Neural progenitor cell (in vitro differentiated cells): Measurements from ENCODE around the gene CALN1. TPM values are rescaled to one million over a fixed set of nuclear protein-coding genes. Genes with fewer than 3 reads are reported as not detected.

Experiments used
- DNase-seq: peaks from one replicate; pipeline ENCODE4 v3.0.0-alpha.2; 2016; ENCODE audit warnings: low spot score
- H2AFZ ChIP-seq: fragments of 200-600 bp; sonication (generic); replicated peaks from 2 replicates; pipeline ENCODE4 v1.6.1; 2016; ENCODE audit warnings: antibody characterized with exemption
- H3F3A ChIP-seq: fragments of 200-600 bp; sonication (generic); 2 replicates; pipeline ENCODE4 v1.6.1; 2016; ENCODE audit warnings: antibody characterized with exemption, low read depth
- H3K27ac ChIP-seq: fragments of 200-600 bp; sonication (generic); 2 replicates; pipeline ENCODE4 v1.5.1; 2016; ENCODE audit warnings: mild to moderate bottlenecking
- H3K27me3 ChIP-seq: fragments of 200-600 bp; sonication (generic); 2 replicates; pipeline ENCODE4 v1.6.1; 2016; ENCODE audit warnings: mild to moderate bottlenecking, moderate library complexity
- H3K36me3 ChIP-seq: fragments of 200-600 bp; sonication (generic); 2 replicates; pipeline ENCODE4 v1.5.1; 2016
- H3K4me1 ChIP-seq: fragments of 200-600 bp; sonication (generic); 2 replicates; pipeline ENCODE4 v1.6.1; 2016; ENCODE audit warnings: mixed run types
- H3K4me2 ChIP-seq: fragments of 200-600 bp; sonication (generic); 2 replicates; pipeline ENCODE4 v1.6.1; 2016
- H3K4me3 ChIP-seq: fragments of 200-600 bp; sonication (generic); 2 replicates; pipeline ENCODE4 v1.5.1; 2016
- H3K79me2 ChIP-seq: fragments of 200-600 bp; sonication (generic); 2 replicates; pipeline ENCODE4 v1.6.1; 2016; ENCODE audit warnings: low read depth
- H3K9ac ChIP-seq: fragments of 200-600 bp; sonication (generic); 2 replicates; pipeline ENCODE4 v1.6.1; 2016
- H3K9me3 ChIP-seq: fragments of 200-600 bp; sonication (generic); 2 replicates; pipeline ENCODE4 v1.5.1; 2016; ENCODE audit warnings: low read depth
- H4K20me1 ChIP-seq: fragments of 200-600 bp; sonication (generic); 2 replicates; pipeline ENCODE4 v1.6.1; 2016; ENCODE audit warnings: low read depth
- H3K27ac Mint-ChIP-seq: 3 replicates; pipeline ENCODE4 v1.8.0; 2021; ENCODE audit warnings: mixed read lengths
- H3K27me3 Mint-ChIP-seq: 2 replicates; pipeline ENCODE4 v1.8.0; 2022; ENCODE audit warnings: low read depth, mild to moderate bottlenecking, inconsistent platforms, moderate library complexity, mixed read lengths; ENCODE audit not compliant: insufficient read depth
- H3K36me3 Mint-ChIP-seq: 3 replicates; pipeline ENCODE4 v1.8.0; 2021; ENCODE audit warnings: mixed read lengths
- H3K4me1 Mint-ChIP-seq: 3 replicates; pipeline ENCODE4 v1.8.0; 2021; ENCODE audit warnings: mixed read lengths
- H3K4me3 Mint-ChIP-seq: 3 replicates; pipeline ENCODE4 v1.8.0; 2021; ENCODE audit warnings: mild to moderate bottlenecking, moderate library complexity, mixed read lengths
- H3K9me3 Mint-ChIP-seq: 3 replicates; pipeline ENCODE4 v1.8.0; 2020; ENCODE audit warnings: mixed read lengths
- EZH2 ChIP-seq: fragments of 200-600 bp; sonication (generic); IDR thresholded peaks from 2 replicates; pipeline ENCODE4 v1.6.1; 2017; ENCODE audit warnings: antibody characterized with exemption, mild to moderate bottlenecking, moderate library complexity
- EZH2phosphoT487 ChIP-seq: fragments of 200-600 bp; sonication (generic); IDR thresholded peaks from 2 replicates; pipeline ENCODE4 v1.6.1; 2017; ENCODE audit warnings: antibody characterized with exemption
- total RNA-seq: library from RNA; depleted of rRNA; stranded (reverse); fragments of >200 nt; gene quantifications from 2 replicates; pipeline ENCODE4 v1.2.3, GENCODE V29; 2015; ENCODE audit warnings: low replicate concordance
- TF ChIP-seq, protein P1 (sequence below): fragments of 200-600 bp; sonication (generic); IDR thresholded peaks from 2 replicates; pipeline ENCODE4 v1.5.1; 2017; ENCODE audit warnings: antibody characterized with exemption, mild to moderate bottlenecking

Gene CALN1
- total RNA-seq, 1 donor from 2014 or later = 3.1 TPM

DNA sequence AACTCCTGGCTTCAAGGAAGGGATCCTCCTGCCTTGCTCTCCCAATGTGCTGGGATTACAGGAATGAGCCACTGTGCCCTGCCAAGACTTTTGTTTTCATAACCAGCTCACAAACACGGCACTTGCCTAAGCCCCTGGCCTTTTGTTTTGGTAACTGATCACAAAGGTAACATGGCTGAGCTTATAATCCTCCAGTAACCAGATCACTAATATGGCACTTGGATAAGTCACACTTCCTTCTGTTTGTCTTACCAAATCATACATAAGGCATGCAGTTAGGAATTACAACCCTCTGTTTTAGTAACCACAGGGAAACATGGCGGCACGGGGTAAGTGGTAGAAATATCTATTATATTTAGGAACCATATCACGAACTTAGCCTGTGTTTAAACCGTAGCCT is 577.1 kb downstream of the CALN1 start:
- no peaks in the 10 kb centered on the region for H3K36me3 Mint-ChIP-seq
- no peak for TF ChIP-seq EZH2phosphoT487
- TF ChIP-seq EZH2 = no peak
- TF ChIP-seq, protein P1, sequence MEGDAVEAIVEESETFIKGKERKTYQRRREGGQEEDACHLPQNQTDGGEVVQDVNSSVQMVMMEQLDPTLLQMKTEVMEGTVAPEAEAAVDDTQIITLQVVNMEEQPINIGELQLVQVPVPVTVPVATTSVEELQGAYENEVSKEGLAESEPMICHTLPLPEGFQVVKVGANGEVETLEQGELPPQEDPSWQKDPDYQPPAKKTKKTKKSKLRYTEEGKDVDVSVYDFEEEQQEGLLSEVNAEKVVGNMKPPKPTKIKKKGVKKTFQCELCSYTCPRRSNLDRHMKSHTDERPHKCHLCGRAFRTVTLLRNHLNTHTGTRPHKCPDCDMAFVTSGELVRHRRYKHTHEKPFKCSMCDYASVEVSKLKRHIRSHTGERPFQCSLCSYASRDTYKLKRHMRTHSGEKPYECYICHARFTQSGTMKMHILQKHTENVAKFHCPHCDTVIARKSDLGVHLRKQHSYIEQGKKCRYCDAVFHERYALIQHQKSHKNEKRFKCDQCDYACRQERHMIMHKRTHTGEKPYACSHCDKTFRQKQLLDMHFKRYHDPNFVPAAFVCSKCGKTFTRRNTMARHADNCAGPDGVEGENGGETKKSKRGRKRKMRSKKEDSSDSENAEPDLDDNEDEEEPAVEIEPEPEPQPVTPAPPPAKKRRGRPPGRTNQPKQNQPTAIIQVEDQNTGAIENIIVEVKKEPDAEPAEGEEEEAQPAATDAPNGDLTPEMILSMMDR = no peak
- H3K36me3 ChIP-seq = no peaks in the 10 kb centered on the region
- H3K4me1 Mint-ChIP-seq = no peaks in the 10 kb centered on the region
- H3K4me3 ChIP-seq = no peak overlapping the region
- no peaks in the 10 kb centered on the region for H3F3A ChIP-seq
- no peak overlapping the region for H3K9ac ChIP-seq
- H3K79me2 ChIP-seq = no peaks in the 10 kb centered on the region
- H3K9me3 Mint-ChIP-seq = no peaks in the 10 kb centered on the region
- no peaks in the 10 kb centered on the region for H3K27me3 ChIP-seq
- no peak overlapping the region for H3K4me2 ChIP-seq
- no peaks in the 10 kb centered on the region for H3K9me3 ChIP-seq
- H3K27me3 Mint-ChIP-seq = peaks cover 4% of the 10 kb centered on the region
- no peaks in the 10 kb centered on the region for H4K20me1 ChIP-seq
- peak; percentile 19 for DNase-seq
- no peaks in the 10 kb centered on the region for H3K4me1 ChIP-seq
- H2AFZ ChIP-seq = no peak overlapping the region
- no peak overlapping the region for H3K27ac ChIP-seq
- no peak overlapping the region for H3K4me3 Mint-ChIP-seq
- no peak overlapping the region for H3K27ac Mint-ChIP-seq

GRCh38 chr7:71829515-71829914 is 582.6 kb downstream of the CALN1 start:
- Histone ChIP-seq H3K9me3 (no peaks in the 10 kb centered on the region), H4K20me1 (no peaks in the 10 kb centered on the region), H3K27me3 (no peaks in the 10 kb centered on the region), H3K36me3 (no peaks in the 10 kb centered on the region), H3K4me1 (no peaks in the 10 kb centered on the region), H3K4me3 (no peak overlapping the region), H3K4me2 (no peak overlapping the region), H3K27ac (no peak overlapping the region), H3K79me2 (no peaks in the 10 kb centered on the region), H3K9ac (no peak overlapping the region), H3F3A (no peaks in the 10 kb centered on the region), H2AFZ (no peak overlapping the region)
- H3K4me1 Mint-ChIP-seq = peaks cover 4% of the 10 kb centered on the region
- TF ChIP-seq EZH2phosphoT487 (no peak), EZH2 (no peak)
- TF ChIP-seq, protein P1 = no peak
- no peak overlapping the region for H3K4me3 Mint-ChIP-seq
- H3K27me3 Mint-ChIP-seq = peaks cover 8% of the 10 kb centered on the region
- H3K36me3 Mint-ChIP-seq = no peaks in the 10 kb centered on the region
- DNase-seq = no peak
- peaks cover 1% of the 10 kb centered on the region for H3K9me3 Mint-ChIP-seq
- peak overlapping the region; percentile 30 for H3K27ac Mint-ChIP-seq

DNA sequence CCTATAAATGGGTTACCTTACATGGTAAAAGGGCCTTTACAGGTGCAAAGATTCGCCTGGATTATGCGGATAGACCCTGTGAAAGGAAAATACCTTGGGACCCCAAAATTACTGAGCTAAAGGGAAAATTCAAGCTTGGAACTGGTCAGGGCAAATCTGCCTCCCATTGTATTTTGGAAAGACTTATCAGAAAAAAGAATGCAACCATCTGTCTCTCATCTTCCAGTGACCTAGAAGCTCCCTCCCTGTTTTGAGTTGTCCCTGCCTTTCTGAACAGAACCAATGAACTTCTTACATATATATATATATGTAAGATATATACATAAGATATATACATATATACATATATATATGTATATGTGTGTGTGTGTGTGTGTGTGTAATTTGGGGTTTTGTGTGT is 583.8 kb downstream of the CALN1 start:
- Mint-ChIP-seq H3K27me3 (peaks cover 8% of the 10 kb centered on the region), H3K4me1 (peaks cover 10% of the 10 kb centered on the region), H3K36me3 (no peaks in the 10 kb centered on the region), H3K4me3 (no peak overlapping the region), H3K27ac (no peak overlapping the region), H3K9me3 (peaks cover 3% of the 10 kb centered on the region)
- no peak overlapping the region for H3K4me2 ChIP-seq
- no peak overlapping the region for H3K27ac ChIP-seq
- no peaks in the 10 kb centered on the region for H3K79me2 ChIP-seq
- H3K4me1 ChIP-seq = no peaks in the 10 kb centered on the region
- no peaks in the 10 kb centered on the region for H3K27me3 ChIP-seq
- H2AFZ ChIP-seq = no peak overlapping the region
- no peaks in the 10 kb centered on the region for H4K20me1 ChIP-seq
- TF ChIP-seq EZH2 = no peak
- no peak for TF ChIP-seq EZH2phosphoT487
- TF ChIP-seq, protein P1 = no peak
- no peaks in the 10 kb centered on the region for H3K9me3 ChIP-seq
- DNase-seq = no peak
- no peaks in the 10 kb centered on the region for H3K36me3 ChIP-seq
- H3K9ac ChIP-seq = no peak overlapping the region
- H3F3A ChIP-seq = no peaks in the 10 kb centered on the region
- H3K4me3 ChIP-seq = no peak overlapping the region
